ENCODE results near the gene SLC31A1. TPM values are rescaled to one million over a fixed set of nuclear protein-coding genes. Genes with fewer than 3 reads are reported as not detected.

SLC31A1 gene
- total and polyA plus RNA-seq, 2 of the 8 experiments (the other 6 are each of a cell fraction or from before 2014, with no cell fraction given) = 23.9 to 40.8 TPM

- no peak for TF ChIP-seq EGR1 (IDR thresholded peaks at IDR 0.05; ENCODE audit: borderline replicate concordance, low read depth, low read length)
- TF ChIP-seq, protein P1, sequence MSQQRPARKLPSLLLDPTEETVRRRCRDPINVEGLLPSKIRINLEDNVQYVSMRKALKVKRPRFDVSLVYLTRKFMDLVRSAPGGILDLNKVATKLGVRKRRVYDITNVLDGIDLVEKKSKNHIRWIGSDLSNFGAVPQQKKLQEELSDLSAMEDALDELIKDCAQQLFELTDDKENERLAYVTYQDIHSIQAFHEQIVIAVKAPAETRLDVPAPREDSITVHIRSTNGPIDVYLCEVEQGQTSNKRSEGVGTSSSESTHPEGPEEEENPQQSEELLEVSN (IDR thresholded peaks at IDR 0.05) = peak; percentile 62
- TF ChIP-seq MAFK (IDR thresholded peaks at IDR 0.05; ENCODE audit: low read depth, low read length) = no peak
- TF ChIP-seq TAF7 (optimal IDR thresholded peaks at IDR 0.05; ENCODE audit: borderline replicate concordance, low read depth, low read length) = no peak
- no peak for TF ChIP-seq EZH2 (IDR thresholded peaks at IDR 0.05; ENCODE audit: low read depth, low read length, severe bottlenecking)
- no peak for TF ChIP-seq SAP30 (IDR thresholded peaks at IDR 0.05; ENCODE audit: insufficient read depth, insufficient replicate concordance, low read length)
- no peak for TF ChIP-seq TCF12 (IDR thresholded peaks at IDR 0.05; ENCODE audit: low read depth, low read length)
- TF ChIP-seq RAD21 (IDR thresholded peaks at IDR 0.05 in 1 of 2, conservative IDR thresholded peaks at IDR 0.05 in 1 of 2; ENCODE audit: low read depth in 2 of 2, low read length in 2 of 2) = no peak
- TF ChIP-seq SP2 (IDR thresholded peaks at IDR 0.05; ENCODE audit: low read length) = no peak
- no peak for TF ChIP-seq KDM5A (IDR thresholded peaks at IDR 0.05; ENCODE audit: low read length)
- TF ChIP-seq ASH2L (IDR thresholded peaks at IDR 0.05; ENCODE audit: low read length) = peak; percentile 97
- peak; percentile 71 for TF ChIP-seq KDM4A (IDR thresholded peaks at IDR 0.05; ENCODE audit: low read depth, low read length, severe bottlenecking)
- TF ChIP-seq CTBP2 (IDR thresholded peaks at IDR 0.05; ENCODE audit: borderline replicate concordance, insufficient read depth, insufficient read length, low read length) = no peak
- peak in 1 of 2 experiments; percentile 72; a peak in 1 of 4 replicates for TF ChIP-seq HDAC2 (IDR thresholded peaks at IDR 0.05; ENCODE audit: borderline replicate concordance in 1 of 2, low read depth in 2 of 2, low read length in 2 of 2)
- TF ChIP-seq TAF1 (IDR thresholded peaks at IDR 0.05; ENCODE audit: low read depth, low read length) = peak; percentile 74; the same call in 1 of the 2 replicates
- TF ChIP-seq CBX5 (IDR thresholded peaks at IDR 0.05; ENCODE audit: low read depth, low read length) = no peak
- TF ChIP-seq YY1 (IDR thresholded peaks at IDR 0.05; ENCODE audit: low read depth, low read length) = no peak
- no peak for TF ChIP-seq NRF1 (IDR thresholded peaks at IDR 0.05; ENCODE audit: low read depth, low read length)
- no peak for TF ChIP-seq FOSL1 (IDR thresholded peaks at IDR 0.05; ENCODE audit: insufficient read depth, low read depth, low read length)
- no peak for TF ChIP-seq SIRT6 (IDR thresholded peaks at IDR 0.05; ENCODE audit: low read length)
- TF ChIP-seq HDAC6 (IDR thresholded peaks at IDR 0.05; ENCODE audit: low read depth, low read length) = no peak
- TF ChIP-seq SIN3A (conservative IDR thresholded peaks at IDR 0.05 in 1 of 2, IDR thresholded peaks at IDR 0.05 in 1 of 2; ENCODE audit: low read depth in 1 of 2, low read length in 2 of 2) = peak; percentile 80 to 92; a peak in 3 of 4 replicates
- peak; percentile 46 to 83 for TF ChIP-seq POLR2A (IDR thresholded peaks at IDR 0.05; ENCODE audit: control extremely low read depth in 1 of 2, low read depth in 2 of 2, low read length in 2 of 2)
Measured at GRCh38 chr9:113221003-113221799, at the start of gene SLC31A1, which contains the start of gene FKBP15 (continued).
